Measurements from ENCODE around the gene GORASP1.

GORASP1 gene

GRCh38 chr3:39107388-39108199 lies at the start of gene GORASP1, which contains the start of gene TTC21A:
Gene GORASP1 (minus strand): TSS chr3:39107627. CDS start chr3:39107541, 86 bp downstream.
Gene TTC21A (plus strand): TSS chr3:39107680. CDS start chr3:39107838, 158 bp downstream.
- peak; percentile 87 for DNase-seq

- DNase-seq = no peak
These were observed 49.0 kb upstream of the GORASP1 start for GRCh38 chr3:39156421-39156820.

GRCh38 chr3:39154280-39155021 lies 47.0 kb upstream of the GORASP1 start:
- DNase-seq = peak; percentile 41

- DNase-seq = no peak
These were observed 46.5 kb upstream of the GORASP1 start for GRCh38 chr3:39153977-39154279.

GRCh38 chr3:39150803-39151631 lies 43.6 kb upstream of the GORASP1 start:
- peak; percentile 94 for DNase-seq

GRCh38 chr3:39150148-39150802 lies 42.8 kb upstream of the GORASP1 start:
- DNase-seq = no peak

GRCh38 chr3:39149498-39150147 lies 42.2 kb upstream of the GORASP1 start:
- no peak for DNase-seq

GRCh38 chr3:39149059-39149455 lies 41.6 kb upstream of the GORASP1 start:
- DNase-seq = no peak

GRCh38 chr3:39148435-39149058 lies 41.1 kb upstream of the GORASP1 start:
- no peak for DNase-seq

- DNase-seq = no peak
These were observed 40.4 kb upstream of the GORASP1 start for GRCh38 chr3:39147711-39148434.

- peak; percentile 97 for DNase-seq
These were observed 39.5 kb upstream of the GORASP1 start for GRCh38 chr3:39146611-39147591.

- no peak for DNase-seq
These were observed 38.7 kb upstream of the GORASP1 start for GRCh38 chr3:39146083-39146501.

- no peak for DNase-seq
These were observed 37.4 kb upstream of the GORASP1 start for GRCh38 chr3:39144748-39145380.

GRCh38 chr3:39144095-39144747 lies 36.8 kb upstream of the GORASP1 start:
- no peak for DNase-seq

- no peak for DNase-seq
These were observed 35.8 kb upstream of the GORASP1 start for GRCh38 chr3:39143051-39143885.

- no peak for DNase-seq
These were observed 34.6 kb upstream of the GORASP1 start for GRCh38 chr3:39142067-39142466.

- DNase-seq = peak; percentile 66
These were observed 34.0 kb upstream of the GORASP1 start for GRCh38 chr3:39141171-39141995.
